DMS153 (cell line): ENCODE results near the gene PHACTR1.

Experiments
- DNase-seq: peaks from one replicate; lab custom pipeline; 2025; lab: John Stamatoyannopoulos, UW

Gene PHACTR1

DNA sequence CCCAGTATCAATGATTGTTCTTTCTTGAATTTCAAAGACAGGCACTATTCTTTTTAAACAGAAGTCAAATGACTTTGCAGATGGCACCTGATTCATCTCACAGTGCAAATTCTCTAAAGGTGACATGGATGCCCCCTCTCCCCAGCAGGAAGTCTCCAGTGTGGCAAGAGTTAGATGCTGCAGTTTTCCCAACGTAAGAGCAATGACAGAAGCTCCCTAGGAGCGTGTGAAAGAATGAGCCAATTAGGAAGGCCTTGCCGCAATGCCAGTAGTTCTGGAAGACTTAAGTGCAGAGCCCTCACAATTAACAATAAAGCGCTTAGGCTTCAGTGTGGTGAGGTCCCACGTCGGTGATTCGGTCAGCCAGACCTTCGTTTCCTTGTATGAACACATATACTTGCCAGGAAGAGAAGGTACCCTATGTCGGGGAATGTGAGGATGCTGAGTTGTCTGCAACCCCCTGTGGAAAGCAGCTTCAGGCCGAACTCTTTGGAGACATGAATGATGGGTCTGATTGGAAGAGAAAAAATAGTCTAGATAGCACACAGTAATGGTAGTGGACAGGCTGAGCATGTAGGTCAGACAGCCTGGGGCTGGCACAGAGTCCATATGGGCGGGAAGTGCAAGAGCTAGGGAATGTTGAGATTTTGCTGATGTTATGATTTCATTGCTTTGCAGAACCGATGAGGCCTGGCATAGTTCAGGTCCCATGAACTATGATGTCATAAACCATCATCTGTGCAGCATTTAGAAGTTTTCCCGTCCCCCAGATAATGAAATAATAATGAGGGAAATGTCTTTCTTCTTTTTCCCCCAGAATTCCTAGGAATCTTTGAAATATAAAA is 132.6 kb downstream of the PHACTR1 start:
- DNase-seq = no peak

DNA sequence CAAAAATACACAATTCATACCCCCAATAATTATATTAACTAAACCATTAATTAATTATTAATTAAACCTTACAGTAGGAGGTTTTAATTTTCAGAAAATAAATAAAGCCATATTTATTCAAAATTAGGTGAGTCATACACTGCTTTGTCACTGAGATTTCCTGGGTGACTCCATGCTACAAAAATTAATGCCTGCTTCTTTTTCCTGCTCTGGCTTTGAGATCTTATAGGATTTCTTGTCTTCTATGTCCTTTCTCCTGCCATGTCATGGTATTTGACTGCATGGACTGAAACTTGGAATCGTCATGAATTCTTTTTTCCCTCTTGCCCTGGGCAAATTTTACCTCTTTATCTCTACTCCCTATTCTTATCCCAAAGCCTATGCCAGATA is 133.2 kb downstream of the PHACTR1 start:
- DNase-seq = no peak

DNA sequence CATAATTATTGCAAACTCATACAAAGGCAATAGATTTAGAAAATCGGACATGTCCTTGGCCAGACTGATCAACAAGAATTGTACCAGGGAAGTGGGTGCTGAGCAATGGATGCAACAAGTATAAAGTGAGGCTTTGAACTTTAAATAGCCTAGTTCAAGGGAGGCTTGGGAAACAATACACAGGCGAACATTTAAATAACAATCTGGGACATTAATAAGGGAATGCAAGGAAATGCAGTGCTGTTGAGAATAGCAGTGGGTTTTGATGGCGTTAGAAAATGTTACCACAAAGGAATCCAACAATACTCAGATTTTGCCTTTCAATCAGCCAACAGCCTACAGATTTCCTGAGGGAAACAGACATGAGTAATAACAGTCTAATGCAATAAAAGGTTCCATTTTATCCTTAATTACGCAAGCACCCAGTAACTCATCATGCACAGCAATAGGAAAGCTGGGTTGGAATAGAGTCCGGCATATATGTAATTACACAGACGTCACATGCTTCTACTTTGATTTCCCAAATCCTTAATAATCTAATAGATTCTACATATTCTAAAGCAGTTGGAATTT is 134.6 kb downstream of the PHACTR1 start:
- DNase-seq = no peak

GRCh38 chr6:12861603-12862002 is 145.0 kb downstream of the PHACTR1 start:
- no peak for DNase-seq

DNA sequence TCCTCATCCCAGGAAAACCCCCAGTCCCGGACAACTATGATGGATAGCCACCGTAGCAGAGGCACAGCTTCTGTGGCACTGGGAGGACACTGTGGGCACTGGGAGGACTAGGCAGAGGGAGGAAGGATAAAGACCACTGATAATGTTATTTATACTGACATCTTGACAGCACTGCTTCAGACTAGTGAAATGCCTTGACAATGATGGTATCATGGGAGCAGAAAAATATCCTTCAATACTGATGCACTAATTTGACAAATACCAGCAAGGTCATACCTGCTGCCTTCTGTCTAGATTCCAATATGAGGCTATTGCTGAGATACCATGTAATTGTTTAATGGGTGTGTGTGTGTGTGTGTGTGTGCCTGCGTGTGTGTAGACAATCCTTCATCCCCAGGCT is 148.6 kb downstream of the PHACTR1 start:
- DNase-seq = no peak

GRCh38 chr6:12865671-12866181 is 149.2 kb downstream of the PHACTR1 start:
- no peak for DNase-seq

DNA sequence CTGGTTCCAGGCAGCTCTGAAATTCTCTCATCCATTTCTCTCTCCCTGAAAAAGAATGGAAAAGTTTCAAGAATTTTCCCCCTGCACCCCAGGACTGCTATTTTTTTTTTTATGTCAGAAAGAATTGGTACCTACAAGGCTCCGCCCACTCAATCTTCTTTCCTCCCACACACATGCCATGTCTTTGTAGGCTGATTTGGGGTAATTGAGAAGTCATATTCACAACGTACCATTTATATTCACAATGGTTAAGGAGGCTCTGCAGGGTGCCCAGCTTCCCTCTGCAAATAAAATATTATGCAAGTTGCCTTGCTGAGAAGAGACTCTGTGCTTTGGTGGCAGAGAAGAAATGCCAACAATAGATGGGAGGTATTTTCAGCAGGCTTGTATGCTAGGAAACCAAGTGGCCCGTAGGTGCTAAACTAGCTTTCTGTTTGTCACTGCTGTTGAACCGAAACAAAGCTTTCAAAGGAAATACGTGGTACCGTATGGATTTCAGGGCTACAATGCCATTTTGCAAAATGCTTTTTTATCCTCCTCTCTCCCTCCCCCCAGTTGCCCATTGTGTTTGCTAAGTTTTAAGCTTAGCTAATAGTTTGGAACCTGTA is 150.0 kb downstream of the PHACTR1 start:
- DNase-seq = no peak

DNA sequence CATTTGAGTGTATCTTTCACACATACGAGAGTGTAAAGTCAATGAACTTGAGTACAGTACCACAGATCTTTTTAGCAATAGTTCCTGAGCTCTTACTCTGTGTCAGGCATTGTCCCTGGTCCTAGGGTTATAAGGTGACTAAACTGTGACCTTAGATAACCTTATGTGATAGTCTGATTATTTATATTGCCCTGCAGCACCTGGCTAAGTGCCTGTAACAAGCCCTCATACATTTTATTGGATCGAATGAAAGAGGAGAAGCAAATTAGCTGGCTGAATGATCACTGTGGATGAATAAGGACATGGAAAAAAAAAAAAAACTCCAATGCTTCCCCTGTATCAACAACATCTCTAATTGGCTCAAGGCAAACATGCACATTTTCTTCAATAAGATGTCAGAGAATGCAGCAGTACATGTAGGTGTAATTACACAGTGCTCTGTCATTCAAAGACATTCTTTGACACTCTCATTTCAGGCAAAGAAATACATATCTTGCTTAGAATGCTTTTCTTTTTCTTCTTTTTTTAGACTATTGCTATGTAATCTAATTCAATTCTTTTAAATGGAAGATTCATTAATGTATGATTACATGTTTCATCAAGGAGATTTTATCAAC is 153.4 kb downstream of the PHACTR1 start:
- DNase-seq = peak; percentile 27

DNA sequence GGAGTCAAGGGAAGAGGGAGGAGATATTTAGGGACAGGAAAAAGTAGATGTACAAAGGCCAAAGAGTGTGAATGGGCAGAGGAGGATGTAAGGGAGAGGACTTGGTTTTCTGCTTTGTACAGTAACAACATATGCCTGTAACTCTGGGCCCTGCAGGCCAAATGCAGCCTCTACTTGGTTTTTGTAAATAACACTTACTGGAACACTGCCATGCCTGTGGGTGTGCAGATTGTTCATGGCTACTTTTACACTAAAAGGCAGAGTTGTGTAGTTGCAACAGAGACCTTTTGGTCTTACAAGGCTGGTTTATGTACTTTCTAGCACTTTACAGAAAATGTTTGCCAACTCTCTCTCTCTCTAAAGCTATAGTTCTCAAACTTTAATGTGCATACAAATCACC is 157.1 kb downstream of the PHACTR1 start:
- no peak for DNase-seq

GRCh38 chr6:12875051-12875450 is 158.5 kb downstream of the PHACTR1 start:
- no peak for DNase-seq

GRCh38 chr6:12878741-12879140 is 162.2 kb downstream of the PHACTR1 start:
- no peak for DNase-seq

DNA sequence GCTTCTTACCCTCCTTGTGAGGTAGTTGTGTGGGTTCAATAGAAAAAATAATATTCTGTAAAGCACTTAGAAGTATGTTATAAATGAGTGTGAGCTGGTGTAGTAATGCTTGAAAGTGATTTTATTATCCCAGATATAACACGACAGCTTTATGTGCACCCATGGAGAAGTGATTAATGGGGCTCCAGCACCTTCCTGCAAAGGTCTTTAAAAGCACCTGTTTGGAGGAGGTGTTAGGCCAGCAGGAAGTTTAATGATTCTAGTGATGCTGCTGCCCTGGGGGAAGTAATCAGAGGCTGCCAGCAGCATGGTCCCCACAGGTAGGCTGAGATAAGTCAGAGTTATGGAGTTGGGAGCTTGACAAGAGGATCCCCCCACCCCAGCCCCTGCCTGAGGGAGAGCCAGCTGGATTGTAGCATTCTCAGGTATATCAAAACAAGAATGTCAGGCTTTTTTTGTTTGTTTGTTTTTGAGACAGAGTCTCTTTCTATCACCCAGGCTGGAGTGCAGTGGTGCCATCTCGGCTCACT is 166.3 kb downstream of the PHACTR1 start:
- DNase-seq = peak; percentile 7

GRCh38 chr6:12884983-12885382 is 168.4 kb downstream of the PHACTR1 start:
- no peak for DNase-seq

- no peak for DNase-seq
Measured at GRCh38 chr6:12886961-12887775, 170.6 kb downstream of the PHACTR1 start.

- DNase-seq = no peak
Measured at GRCh38 chr6:12890171-12890790, 173.7 kb downstream of the PHACTR1 start.

- DNase-seq = no peak
Measured at GRCh38 chr6:12891595-12891994, 175.0 kb downstream of the PHACTR1 start.

- DNase-seq = no peak
Measured at GRCh38 chr6:12892151-12892550, 175.6 kb downstream of the PHACTR1 start.

GRCh38 chr6:12893036-12893435 is 176.5 kb downstream of the PHACTR1 start:
- no peak for DNase-seq

DNA sequence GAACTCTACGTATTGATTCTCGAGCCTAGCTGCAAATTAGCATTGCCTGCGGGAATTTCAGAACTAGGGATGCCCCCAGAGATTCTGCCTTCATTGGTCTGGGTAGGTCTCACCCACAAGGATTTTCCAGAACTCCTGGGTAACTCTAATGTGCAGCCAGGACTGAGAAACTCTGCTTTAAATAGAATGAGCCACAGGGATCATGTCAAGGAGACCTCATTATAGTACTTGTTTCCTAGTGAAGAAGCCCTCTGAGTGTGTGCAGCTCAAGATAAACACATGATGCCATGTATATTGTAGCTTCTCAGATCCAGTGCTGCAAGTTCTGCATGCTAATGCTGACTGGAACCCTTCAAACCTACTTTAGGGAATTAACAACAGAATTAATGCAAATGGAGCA is 179.2 kb downstream of the PHACTR1 start:
- no peak for DNase-seq

GRCh38 chr6:12896208-12896733 is 179.7 kb downstream of the PHACTR1 start:
- DNase-seq = no peak

GRCh38 chr6:12898603-12899002 is 182.0 kb downstream of the PHACTR1 start:
- no peak for DNase-seq
